Neuronal stem cell (in vitro differentiated cells): ENCODE results near the gene ZNF587B.
"Not testable (repeated sequence)": the region's sequence is repeated elsewhere in the genome, so short reads cannot be mapped to it uniquely, and the experiment has no call there.

ENCODE experiments used
- DNase-seq: peaks from one replicate; pipeline ENCODE4 v3.0.0-alpha.2; 2013; ENCODE audit warnings: low spot score
- H2AFZ ChIP-seq: one replicate; pipeline ENCODE4 v1.6.1; 2013; ENCODE audit warnings: mild to moderate bottlenecking, low read length, inconsistent platforms
- H2AK5ac ChIP-seq: 2 replicates; pipeline ENCODE4 v1.6.1; 2013; ENCODE audit warnings: low read depth, mild to moderate bottlenecking, inconsistent platforms, low read length, moderate library complexity, mixed read lengths
- H2BK120ac ChIP-seq: 2 replicates; pipeline ENCODE4 v1.6.1; 2013; ENCODE audit warnings: low read depth, mild to moderate bottlenecking, inconsistent platforms, low read length, moderate library complexity, mixed read lengths
- H2BK12ac ChIP-seq: one replicate; pipeline ENCODE4 v1.6.1; 2013; ENCODE audit warnings: low read length, inconsistent platforms
- H2BK15ac ChIP-seq: 2 replicates; pipeline ENCODE4 v1.6.1; 2013; ENCODE audit warnings: mild to moderate bottlenecking, low read length, inconsistent platforms, mixed read lengths
- H2BK5ac ChIP-seq: one replicate; pipeline ENCODE4 v1.6.1; 2013; ENCODE audit warnings: inconsistent platforms, mild to moderate bottlenecking, low read length, moderate library complexity
- H3K14ac ChIP-seq: one replicate; pipeline ENCODE4 v1.6.1; 2013; ENCODE audit warnings: low read length, inconsistent platforms
- H3K18ac ChIP-seq: 2 replicates; pipeline ENCODE4 v1.6.1; 2013; ENCODE audit warnings: low read length, inconsistent platforms
- H3K23ac ChIP-seq: 2 replicates; pipeline ENCODE4 v1.6.1; 2013; ENCODE audit warnings: low read depth, mild to moderate bottlenecking, mixed read lengths, low read length, inconsistent platforms; ENCODE audit not compliant: poor library complexity
- H3K27ac ChIP-seq: replicated peaks from 3 replicates; pipeline ENCODE4 v1.5.1; 2013; ENCODE audit warnings: low read length, inconsistent platforms
- H3K27me3 ChIP-seq, 3 experiments: 2 replicates each; pipeline ENCODE4 v1.6.1; 2013; ENCODE audit warnings: low read length in 3 of 3, mild to moderate bottlenecking in 2 of 3, inconsistent platforms in 1 of 3, low read depth in 1 of 3, mixed read lengths in 1 of 3, moderate library complexity in 1 of 3; ENCODE audit not compliant: control insufficient read depth in 3 of 3, insufficient read depth in 3 of 3
- H3K36me3 ChIP-seq, 2 donors: replicated peaks in 1 of 2; 2 replicates each; pipeline ENCODE4 v1.6.1; 2013; ENCODE audit warnings: low read length in 2 of 2; ENCODE audit not compliant: control insufficient read depth in 2 of 2, insufficient read depth in 2 of 2
- H3K4ac ChIP-seq: 2 replicates; pipeline ENCODE4 v1.6.1; 2013; ENCODE audit warnings: inconsistent platforms, mild to moderate bottlenecking, low read length, moderate library complexity
- H3K4me1 ChIP-seq, 2 donors: 1 replicate in 1 of 2; 2 replicates in 1 of 2; pipeline ENCODE4 v1.6.1; 2013; ENCODE audit warnings: low read length in 2 of 2, low read depth in 1 of 2; ENCODE audit not compliant: control insufficient read depth in 2 of 2, insufficient read depth in 1 of 2
- H3K4me2 ChIP-seq: one replicate; pipeline ENCODE4 v1.6.1; 2013; ENCODE audit warnings: mild to moderate bottlenecking, low read length, inconsistent platforms; ENCODE audit not compliant: insufficient read depth, poor library complexity, severe bottlenecking
- H3K4me3 ChIP-seq, 2 donors: 2 replicates each; pipeline ENCODE4 v1.5.1; 2013; ENCODE audit warnings: low read length in 2 of 2, mild to moderate bottlenecking in 2 of 2, inconsistent platforms in 1 of 2, moderate library complexity in 1 of 2
- H3K79me1 ChIP-seq: one replicate; pipeline ENCODE4 v1.6.1; 2013; ENCODE audit warnings: low read depth, mild to moderate bottlenecking, inconsistent platforms, low read length, moderate library complexity
- H3K9ac ChIP-seq: one replicate; pipeline ENCODE4 v1.6.1; 2013; ENCODE audit warnings: mild to moderate bottlenecking, low read depth, low read length, inconsistent platforms; ENCODE audit not compliant: poor library complexity
- H3K9me3 ChIP-seq, 2 donors: replicated peaks in 1 of 2; 2 replicates each; pipeline versions ENCODE3 to v1.6.1; 2013; ENCODE audit warnings: low read length in 2 of 2, mild to moderate bottlenecking in 2 of 2, inconsistent platforms in 1 of 2, low read depth in 1 of 2, mixed read lengths in 1 of 2, moderate library complexity in 1 of 2; ENCODE audit not compliant: control insufficient read depth in 2 of 2, insufficient read depth in 1 of 2
- H4K8ac ChIP-seq: one replicate; pipeline ENCODE4 v1.6.1; 2013; ENCODE audit warnings: low read depth, mild to moderate bottlenecking, inconsistent platforms, low read length, moderate library complexity
- H4K91ac ChIP-seq: one replicate; pipeline ENCODE4 v1.6.1; 2013; ENCODE audit warnings: low read length, low read depth, mild to moderate bottlenecking, inconsistent platforms; ENCODE audit not compliant: poor library complexity
- WGBS, 2 donors: extraction: QIAGEN DNeasy Blood & Tissue Kit; methylation state at CpG; one replicate each; pipeline ENCODE4 v1.1.7; 2013; ENCODE audit warnings: missing lambda C conversion rate in 2 of 2, mixed read lengths in 1 of 2; ENCODE audit not compliant: insufficient read length in 2 of 2, insufficient replicate concordance in 1 of 2; ENCODE audit errors: extremely low coverage in 2 of 2; 5-methylcytosine and 5-hydroxymethylcytosine counted together

Gene ZNF587B

DNA sequence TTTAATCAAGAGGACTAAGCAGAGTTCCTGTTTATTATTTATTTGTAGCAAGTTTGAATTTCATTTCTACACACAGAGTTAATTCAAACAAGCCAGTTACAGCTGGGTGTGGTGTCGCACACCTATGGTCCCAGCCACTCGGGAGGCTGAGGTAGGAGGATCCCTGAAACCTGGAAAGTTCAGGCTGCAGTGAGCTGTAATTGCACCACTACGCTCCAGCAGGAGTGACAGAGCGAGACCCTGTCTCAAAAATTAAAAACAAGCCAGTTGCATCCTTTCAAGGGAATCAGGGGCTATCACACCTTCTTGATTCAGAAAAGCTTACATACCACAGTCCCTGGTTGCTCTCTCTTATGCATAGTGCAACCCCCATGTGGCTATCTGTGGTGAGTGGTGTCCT is 40.8 kb upstream of the ZNF587B start:
- no peak overlapping the region for H3K18ac ChIP-seq
- H3K4me1 ChIP-seq: no peaks in the 10 kb centered on the region
- WGBS, 2 donors: no CpG with 5 or more reads among the region's 4 CpGs
- H4K8ac ChIP-seq: no peak overlapping the region
- no peak overlapping the region for H3K23ac ChIP-seq
- H4K91ac ChIP-seq: no peak overlapping the region
- H2AK5ac ChIP-seq: no peak overlapping the region
- no peak overlapping the region for H2AFZ ChIP-seq
- H3K4ac ChIP-seq: no peak overlapping the region
- no peak for DNase-seq
- no peak overlapping the region for H2BK5ac ChIP-seq
- peaks cover 16 to 82% of the 10 kb centered on the region in 2 donors for H3K36me3 ChIP-seq
- peaks cover 11% of the 10 kb centered on the region for H3K79me1 ChIP-seq
- no peak overlapping the region for H3K4me3 ChIP-seq
- H3K27ac ChIP-seq: no peak overlapping the region
- no peak overlapping the region for H3K9ac ChIP-seq
- no peak overlapping the region for H3K14ac ChIP-seq
- H3K27me3 ChIP-seq: no peaks in the 10 kb centered on the region
- no peak overlapping the region for H2BK15ac ChIP-seq
- H2BK12ac ChIP-seq: no peak overlapping the region
- H2BK120ac ChIP-seq: no peak overlapping the region
- peaks cover 5 to 25% of the 10 kb centered on the region in 2 donors for H3K9me3 ChIP-seq
- no peak overlapping the region for H3K4me2 ChIP-seq

DNA sequence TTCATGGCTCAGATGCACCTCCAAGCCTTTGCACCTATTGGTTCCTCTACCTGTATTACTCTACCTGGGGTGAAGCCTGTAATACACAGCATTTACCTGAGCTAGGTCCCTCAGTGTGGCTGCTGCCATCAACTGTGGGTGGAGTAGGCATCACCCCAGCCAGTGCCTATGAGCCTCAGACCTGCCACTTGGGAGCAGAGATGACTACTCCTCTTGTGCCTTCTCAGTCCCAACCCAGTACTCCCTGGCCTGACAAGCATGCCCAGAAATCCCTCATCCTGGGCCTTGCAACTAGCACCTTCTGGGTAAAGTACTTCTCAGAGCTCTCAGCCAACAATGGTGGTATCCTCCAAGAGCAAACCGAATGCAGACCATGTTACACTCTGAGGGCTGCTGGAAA is 33.5 kb upstream of the ZNF587B start:
- not testable (repeated sequence) for H2BK15ac ChIP-seq, H3K27me3 ChIP-seq, H3K4me1 ChIP-seq

GRCh38 chr19:57800696-57801095 is 29.4 kb upstream of the ZNF587B start:
- H3K27ac ChIP-seq: peak overlapping the region; percentile 85
- peaks cover 5 to 30% of the 10 kb centered on the region in 2 donors for H3K36me3 ChIP-seq
- H2BK15ac ChIP-seq: no peak overlapping the region
- no peak overlapping the region for H2BK5ac ChIP-seq
- no peak overlapping the region for H3K4ac ChIP-seq
- H3K23ac ChIP-seq: no peak overlapping the region
- H4K8ac ChIP-seq: no peak overlapping the region
- no peaks in the 10 kb centered on the region for H3K79me1 ChIP-seq
- H3K4me1 ChIP-seq: peaks cover 7 to 13% of the 10 kb centered on the region in 2 donors
- H2BK12ac ChIP-seq: no peak overlapping the region
- no peak overlapping the region for H3K4me3 ChIP-seq
- DNase-seq: peak; percentile 45
- no peak overlapping the region for H3K18ac ChIP-seq
- no peak overlapping the region for H4K91ac ChIP-seq
- no peak overlapping the region for H3K14ac ChIP-seq
- no peak overlapping the region for H2BK120ac ChIP-seq
- H3K9me3 ChIP-seq: peaks cover 0 to 3% of the 10 kb centered on the region in 2 donors
- H3K9ac ChIP-seq: no peak overlapping the region
- no peaks in the 10 kb centered on the region for H3K27me3 ChIP-seq
- no CpG with 5 or more reads among the region's 5 CpGs for whole genome bisulfite sequencing, 2 donors
- no peak overlapping the region for H2AFZ ChIP-seq
- H3K4me2 ChIP-seq: peak overlapping the region; percentile 28
- no peak overlapping the region for H2AK5ac ChIP-seq

More for the DNA sequence above, 33.5 kb upstream of the ZNF587B start:
- Histone ChIP-seq H3K36me3 (peaks cover 3 to 56% of the 10 kb centered on the region in 2 donors), H3K9ac (peak overlapping the region; percentile 21)
- no CpG with 5 or more reads among the region's 1 CpG for WGBS, 2 donors
- not testable (repeated sequence) for H2AK5ac ChIP-seq, H2AFZ ChIP-seq, H4K8ac ChIP-seq, H3K27ac ChIP-seq, H3K18ac ChIP-seq, H3K14ac ChIP-seq, H3K23ac ChIP-seq, H3K4me3 ChIP-seq, H4K91ac ChIP-seq, H2BK5ac ChIP-seq, H2BK12ac ChIP-seq, DNase-seq, H3K4ac ChIP-seq, H2BK120ac ChIP-seq, H3K4me2 ChIP-seq, H3K9me3 ChIP-seq, H3K79me1 ChIP-seq

DNA sequence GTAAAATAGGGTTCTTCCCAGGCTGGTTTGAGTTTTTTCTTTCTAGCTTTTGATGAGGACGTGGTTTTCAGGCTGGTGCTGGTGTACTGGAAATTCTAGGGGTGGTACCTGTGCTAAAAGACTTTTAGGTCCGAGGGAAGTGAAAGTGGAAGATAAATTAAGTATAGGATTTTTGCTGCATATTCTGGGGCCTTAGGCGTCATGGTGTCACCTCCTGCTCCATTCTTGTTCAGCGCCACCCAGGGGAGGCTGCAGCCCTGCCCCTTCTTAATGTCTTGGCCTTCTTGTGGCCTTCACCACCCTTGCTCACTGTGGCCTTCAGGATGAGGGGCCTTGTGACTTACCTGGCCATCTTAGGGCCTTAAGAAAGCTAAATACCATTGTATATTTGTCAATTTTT is 27.8 kb upstream of the ZNF587B start:
- Histone ChIP-seq H3K9me3 (peaks cover 0 to 5% of the 10 kb centered on the region in 2 donors), H3K36me3 (peaks cover 2 to 27% of the 10 kb centered on the region in 2 donors), H3K18ac (no peak overlapping the region), H3K27ac (peak overlapping the region; percentile 34), H4K8ac (no peak overlapping the region), H4K91ac (no peak overlapping the region), H3K4me3 (no peak overlapping the region), H2BK5ac (no peak overlapping the region), H3K4me2 (no peak overlapping the region), H3K9ac (no peak overlapping the region), H2BK12ac (no peak overlapping the region), H3K14ac (no peak overlapping the region), H2BK15ac (no peak overlapping the region), H2AFZ (no peak overlapping the region), H2BK120ac (no peak overlapping the region), H3K79me1 (no peaks in the 10 kb centered on the region), H3K23ac (no peak overlapping the region), H3K4ac (no peak overlapping the region), H3K4me1 (peaks cover 7 to 13% of the 10 kb centered on the region in 2 donors), H2AK5ac (no peak overlapping the region), H3K27me3 (no peaks in the 10 kb centered on the region)
- WGBS, 2 donors: no CpG with 5 or more reads among the region's 4 CpGs
- no peak for DNase-seq
